Smooth muscle cell of the brain vasculature (primary cell): ENCODE measurements around the gene IL1B.
"Not testable (repeated sequence)": the region's sequence is repeated elsewhere in the genome, so short reads cannot be mapped to it uniquely, and the experiment has no call there.

Source experiments
- DNase-seq: peaks from one replicate; pipeline ENCODE4 v3.0.0-alpha.2; 2012; ENCODE audit warnings: low read depth, low spot score

The IL1B gene

DNA sequence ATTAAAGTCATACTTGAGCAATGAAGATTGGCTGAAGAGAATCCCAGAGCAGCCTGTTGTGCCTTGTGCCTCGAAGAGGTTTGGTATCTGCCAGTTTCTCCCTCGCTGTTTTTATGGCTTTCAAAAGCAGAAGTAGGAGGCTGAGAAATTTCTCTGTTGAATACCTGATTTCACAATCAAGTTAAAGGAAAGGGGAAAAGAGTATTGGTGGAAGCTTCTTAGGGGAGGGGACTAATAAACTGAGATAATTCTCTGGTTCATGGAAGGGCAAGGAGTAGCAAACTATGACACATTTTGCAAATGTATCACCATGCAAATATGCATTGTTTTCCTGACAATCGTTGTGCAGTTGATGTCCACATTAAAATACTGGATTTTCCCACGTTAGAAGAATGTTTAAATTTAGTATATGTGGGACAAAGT lies at the start of gene IL1B:
Gene IL1B (minus strand): TSS at position 85 of the 423 bp plus-strand sequence. CDS start 550 bp downstream, outside the sequence.
- DNase-seq = no peak

DNA sequence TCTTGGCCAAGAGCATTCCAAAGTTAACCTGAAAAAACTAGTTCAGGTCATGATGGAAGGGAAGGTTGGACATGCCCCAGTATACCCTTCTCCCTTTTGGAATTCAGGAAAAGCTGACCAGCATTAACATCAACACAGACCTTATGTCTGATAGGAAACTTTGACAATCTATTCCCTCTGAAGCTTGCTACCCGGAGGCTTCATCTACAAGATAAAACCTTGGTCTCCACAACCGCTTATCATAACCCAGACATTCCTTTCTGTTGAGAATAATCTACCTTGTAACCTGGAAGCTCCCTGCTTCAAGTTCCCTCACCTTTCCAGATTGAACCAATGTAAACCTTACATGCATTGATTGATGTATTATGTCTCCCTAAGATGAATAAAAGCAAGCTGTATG lies 49.7 kb upstream of the IL1B start:
- DNase-seq = no peak

DNA sequence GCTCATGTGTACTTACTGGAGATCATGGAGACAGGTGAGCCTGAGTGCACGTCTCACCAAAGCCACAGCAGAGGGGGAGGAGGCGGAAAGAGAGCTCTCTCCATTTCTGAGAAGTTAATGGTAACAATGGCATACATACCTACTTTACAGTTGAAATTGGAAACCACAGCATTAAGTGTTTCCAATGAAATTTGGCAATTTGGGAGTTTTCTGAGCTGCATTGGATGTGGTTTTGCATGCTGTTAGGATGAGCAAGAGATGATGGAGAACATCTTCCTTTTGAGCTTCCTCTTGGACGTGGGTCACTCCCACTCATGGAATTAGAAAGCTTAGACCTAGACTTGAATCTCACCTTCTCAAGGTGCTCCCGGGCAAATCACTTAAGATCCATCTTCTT lies 48.9 kb upstream of the IL1B start:
- no peak for DNase-seq

DNA sequence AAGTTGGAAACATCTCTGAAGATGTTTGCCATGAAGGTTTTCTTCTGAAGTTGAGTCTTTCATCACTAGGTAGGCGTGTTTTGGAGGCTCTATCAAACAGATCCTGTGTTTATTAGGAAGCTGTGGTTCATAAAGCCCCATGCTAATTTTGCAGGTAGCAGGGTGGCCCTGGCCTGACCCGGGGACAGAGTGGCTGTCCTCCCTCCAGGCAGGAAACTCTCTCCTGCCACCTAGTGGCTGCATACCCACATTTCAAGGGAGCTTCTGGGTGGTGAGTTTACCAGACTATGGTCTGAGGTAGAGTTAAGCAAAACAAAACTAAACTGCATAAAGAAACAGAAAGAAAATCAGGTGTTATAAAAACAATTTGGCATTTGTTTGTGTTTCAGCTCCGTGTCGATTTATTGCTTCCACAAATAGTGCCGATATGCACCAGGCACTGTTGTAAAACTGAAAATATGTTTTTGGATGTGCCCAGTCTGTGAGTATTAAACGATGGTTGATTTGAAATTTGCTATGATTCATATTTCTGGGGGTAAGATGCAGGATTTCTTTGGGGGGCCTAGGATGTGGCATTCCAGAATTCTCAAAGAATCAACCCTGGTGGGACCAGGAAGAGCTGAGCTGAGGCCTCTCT lies 48.4 kb upstream of the IL1B start:
- DNase-seq = no peak

DNA sequence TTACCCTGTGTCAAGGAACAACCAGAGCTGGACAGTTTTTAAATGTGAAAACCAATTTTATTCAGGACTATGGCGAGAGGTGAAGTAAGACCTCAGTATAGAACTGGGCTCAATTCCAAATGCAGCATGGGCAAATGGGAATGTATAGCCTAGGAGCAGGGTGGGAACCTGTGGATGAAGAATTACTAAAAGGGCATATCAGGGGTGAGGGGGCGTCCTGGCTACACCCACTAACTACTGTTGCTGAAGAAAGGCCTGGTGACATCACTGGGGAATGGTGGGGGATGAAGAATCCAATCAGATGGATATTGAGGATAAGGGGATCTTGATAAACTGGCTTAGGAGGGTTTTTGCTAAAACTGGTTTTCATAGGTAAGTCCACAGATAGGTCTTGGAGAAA lies 47.1 kb upstream of the IL1B start:
- no peak for DNase-seq

DNA sequence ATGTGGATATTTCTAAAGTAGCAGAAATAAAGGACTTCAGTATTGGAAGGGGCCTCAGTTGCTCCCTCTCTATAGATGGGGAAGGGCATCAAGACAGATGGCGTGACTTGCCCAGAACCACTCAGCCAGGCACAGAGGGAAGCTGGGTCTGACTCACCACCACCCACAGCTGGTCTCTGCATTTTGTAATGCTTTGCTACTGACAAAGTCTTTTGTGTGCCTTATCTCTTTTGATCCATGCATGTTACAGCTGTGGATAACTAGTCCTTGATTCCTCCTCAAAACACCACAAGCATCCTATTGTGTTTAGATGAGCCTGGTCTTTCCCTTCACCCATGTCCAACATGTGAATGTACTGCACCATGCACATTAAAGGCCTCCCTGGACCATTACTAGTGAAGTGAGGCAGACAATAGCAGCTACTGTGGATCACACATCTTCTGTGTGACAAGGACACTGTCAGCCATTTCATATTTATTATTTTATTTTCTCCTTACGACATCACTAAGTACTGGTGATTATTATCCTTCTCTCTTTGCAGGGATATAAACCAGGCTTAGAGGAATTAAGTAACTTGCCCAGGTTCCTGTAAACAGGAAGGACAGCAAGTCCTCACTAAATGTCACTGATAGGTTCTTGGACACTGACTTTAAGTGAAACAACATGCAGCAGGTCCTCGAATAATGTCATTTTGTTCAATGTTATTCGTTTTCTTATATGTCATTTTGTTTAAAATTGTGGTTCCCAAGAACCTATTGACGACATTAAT lies 44.8 kb upstream of the IL1B start:
- peak; percentile 32 for DNase-seq

DNA sequence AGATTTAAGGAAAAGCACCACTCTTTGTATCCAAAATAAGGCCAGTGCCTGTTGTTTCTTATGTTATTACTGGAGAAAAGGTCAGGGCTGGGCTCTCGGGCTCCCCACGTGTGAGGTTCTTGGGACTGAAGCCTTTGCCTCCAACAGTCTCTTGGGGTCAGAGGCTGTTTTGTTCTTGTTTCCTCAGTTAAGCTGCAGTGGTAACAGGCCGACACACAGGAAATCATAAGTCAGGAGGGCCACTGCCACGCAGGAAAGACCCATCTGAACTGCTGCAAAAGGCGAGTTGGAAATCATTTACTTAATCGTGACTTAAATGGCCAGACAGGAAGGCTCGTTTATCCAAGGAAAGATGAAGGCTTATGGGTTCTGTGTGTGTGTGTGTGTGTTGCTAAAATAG lies 44.1 kb upstream of the IL1B start:
- DNase-seq = no peak

DNA sequence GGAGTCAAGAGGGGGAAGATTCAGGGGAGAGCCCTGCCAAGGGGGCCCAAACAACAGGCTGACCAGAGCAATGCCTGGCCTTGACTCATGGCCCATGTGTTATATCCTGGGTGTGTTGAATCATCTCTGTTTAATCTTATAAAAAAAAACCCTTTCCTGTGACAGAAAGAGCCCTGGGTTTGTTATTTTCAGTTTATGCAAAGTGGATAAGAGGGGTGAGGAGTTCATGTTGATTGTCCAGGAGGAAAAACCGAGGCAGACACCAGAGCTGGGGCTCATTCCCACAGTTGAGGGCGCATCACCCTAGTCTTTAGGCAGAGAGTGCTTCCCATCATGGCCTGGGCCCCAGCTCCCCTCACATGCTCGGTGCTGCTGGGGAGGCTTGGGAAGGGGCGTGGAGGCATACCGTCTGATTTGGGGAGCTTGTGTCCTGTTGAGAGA lies 43.5 kb upstream of the IL1B start:
- no peak for DNase-seq

DNA sequence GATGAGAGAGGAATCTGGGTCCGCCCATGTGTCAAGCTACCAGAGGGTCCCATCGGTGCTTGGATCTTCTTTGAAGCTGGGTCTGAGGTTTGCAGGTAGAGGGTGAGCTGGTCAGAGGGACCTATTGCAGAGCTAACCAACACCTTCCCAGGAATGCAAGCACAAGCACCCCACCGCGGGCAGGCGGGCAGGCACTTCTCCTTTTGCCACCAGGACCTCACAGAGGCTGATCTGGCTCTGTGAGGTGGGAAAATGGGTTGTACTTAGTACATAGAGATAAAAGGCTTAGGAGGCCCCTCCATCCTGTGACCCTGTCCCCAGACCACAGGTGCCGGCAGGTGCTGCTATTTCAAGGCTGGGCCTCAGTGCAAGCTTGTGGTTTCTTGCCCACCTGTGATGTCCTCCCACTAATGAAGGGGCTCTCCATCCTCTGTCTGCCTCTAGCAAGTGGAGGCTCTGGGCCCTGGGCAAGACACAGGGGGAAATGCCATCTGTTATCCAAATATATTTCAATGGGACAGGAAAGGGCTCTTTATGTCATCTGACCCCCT lies 43.0 kb upstream of the IL1B start:
- no peak for DNase-seq

DNA sequence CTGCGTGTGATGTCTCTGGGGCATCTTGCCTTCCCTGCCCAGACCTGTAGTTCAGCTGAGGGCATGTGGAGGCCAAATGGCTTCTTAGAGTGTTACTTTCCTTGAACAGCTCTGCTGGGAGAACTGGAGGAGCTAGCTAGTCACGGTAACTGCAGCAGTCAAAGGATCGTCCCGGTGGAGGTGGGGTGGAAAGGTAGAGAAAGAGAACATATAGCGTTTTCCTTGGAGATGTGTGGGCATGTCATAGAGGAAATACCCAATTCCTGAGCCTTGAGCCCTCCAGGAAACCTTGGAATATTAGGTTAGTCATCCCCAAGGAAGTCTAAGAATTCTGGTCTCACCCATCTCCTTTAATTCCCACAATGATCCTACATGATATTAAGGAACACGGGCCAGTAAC lies 40.8 kb upstream of the IL1B start:
- DNase-seq = no peak

DNA sequence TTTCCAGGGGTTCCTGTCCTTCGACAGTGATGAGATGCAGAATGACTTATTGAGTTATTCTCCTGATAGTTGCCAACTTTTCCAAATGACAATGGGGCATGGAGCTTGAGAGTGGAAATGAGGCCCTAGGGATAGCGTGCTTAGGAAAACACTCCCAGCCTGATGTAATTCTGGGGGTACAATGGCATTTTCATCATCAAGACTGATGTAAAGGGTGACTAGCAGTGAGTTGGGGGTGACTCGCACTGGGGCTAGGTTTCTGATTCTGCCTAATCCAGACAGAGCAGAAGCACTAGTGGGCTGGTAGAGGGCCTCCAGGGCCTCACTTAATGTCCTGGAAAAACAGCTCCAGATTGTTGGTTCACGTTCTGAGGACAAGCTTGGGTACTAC lies 40.4 kb upstream of the IL1B start:
- DNase-seq = no peak

DNA sequence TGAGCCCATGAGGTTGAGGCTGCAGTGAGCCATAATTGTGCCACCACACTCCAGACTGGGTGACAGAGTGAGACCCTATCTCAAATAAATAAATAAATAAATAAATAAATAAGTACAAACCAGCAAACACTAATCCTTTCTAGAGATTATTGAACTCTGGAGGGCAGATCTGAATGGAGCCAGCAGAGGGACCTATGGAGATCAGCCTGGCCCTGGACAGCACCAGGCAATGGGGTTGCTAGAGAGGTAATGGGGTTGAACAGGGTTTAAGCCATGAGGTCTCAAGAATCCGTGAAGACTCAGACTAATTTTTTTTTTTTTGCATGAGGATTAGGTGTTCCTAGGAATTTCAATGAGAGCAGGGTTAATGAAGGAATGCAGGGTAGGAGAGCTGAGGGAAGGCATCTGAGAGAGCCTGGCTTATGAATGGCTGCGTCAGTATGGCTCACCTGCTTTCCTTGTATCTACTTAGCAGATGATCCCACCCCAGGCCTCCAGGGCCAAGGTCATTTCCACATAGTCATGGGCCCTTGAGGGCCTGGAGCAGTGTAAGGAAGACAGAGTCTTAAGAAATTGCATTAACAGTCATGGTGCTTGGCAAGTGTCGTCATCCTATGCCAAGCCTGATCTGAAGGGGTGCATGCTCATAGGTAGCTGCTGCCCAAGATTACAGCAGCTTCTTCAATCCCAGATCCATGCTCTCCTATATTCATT lies 39.8 kb upstream of the IL1B start:
- no peak for DNase-seq

DNA sequence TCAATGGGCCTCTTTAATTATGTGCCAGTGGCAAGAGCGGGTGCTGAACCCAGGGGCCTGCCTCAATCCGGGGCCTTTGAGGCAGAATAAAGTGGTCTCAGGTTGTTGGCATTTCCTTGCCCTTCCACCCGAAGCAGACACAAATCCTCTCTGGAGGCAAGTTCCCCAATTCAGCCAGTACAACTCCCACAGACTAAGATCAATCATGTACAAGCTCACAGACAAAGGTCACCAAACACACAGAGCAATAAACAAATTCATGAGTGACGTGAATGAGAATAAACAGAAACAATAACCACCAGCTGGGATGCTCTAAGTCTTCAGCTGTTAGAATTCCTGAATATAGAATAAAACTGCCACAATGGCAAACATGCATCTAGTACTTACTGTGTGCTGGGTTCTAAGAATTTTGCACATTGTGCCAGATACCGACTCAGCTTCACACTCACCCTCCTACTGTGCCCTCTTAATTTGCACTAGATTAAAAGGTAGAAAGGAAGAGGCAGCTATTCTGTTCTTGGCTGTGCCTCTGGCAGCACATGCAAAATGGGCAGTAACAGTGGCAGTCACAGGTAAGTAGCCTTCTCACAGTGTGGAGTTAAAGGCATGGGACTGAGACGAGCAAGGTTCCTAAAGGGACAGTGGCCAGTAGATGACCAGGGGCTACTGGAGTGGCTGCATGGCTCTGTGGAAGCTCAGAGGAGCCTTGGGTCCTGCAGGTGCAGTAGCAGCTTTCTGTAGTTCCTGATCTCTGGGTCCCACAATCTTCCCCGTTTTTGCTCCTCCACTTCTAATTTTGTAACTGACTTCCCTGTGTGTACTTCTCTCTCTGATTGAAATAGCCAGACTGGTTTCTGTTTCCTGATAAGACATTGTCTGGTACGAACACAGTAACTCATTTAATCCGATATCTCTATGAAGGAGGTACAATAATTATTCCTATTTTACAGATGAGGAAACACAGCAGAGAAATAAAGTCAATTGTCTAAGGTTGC lies 34.6 kb upstream of the IL1B start:
- DNase-seq = no peak

DNA sequence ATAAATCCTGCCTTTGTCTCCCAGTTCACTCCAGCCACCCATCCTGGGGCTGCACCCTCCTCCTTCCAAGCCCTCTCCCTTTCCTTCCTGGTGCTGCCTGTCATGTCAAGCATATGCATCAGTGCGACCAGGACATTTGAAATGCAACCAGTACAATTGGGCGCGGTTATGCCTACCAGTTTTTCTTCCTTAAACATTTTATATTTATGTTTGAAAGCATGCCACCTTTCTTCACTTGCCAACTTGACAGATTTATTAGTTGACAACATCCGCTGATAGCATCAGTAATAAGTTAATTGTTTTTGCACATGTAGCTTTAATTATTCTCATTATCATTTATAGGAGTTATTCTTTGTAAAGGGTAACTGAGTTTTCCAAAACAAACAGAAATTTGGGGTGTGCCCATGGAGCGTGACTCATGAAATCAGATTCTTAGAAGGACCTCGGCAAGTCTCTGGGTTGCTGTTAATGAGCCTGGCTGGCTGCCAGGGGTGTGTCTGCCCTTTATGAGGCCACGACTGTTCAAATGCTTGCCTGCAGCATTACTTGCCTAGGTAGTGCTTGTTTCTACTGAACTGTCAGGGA lies 32.8 kb upstream of the IL1B start:
- no peak for DNase-seq

DNA sequence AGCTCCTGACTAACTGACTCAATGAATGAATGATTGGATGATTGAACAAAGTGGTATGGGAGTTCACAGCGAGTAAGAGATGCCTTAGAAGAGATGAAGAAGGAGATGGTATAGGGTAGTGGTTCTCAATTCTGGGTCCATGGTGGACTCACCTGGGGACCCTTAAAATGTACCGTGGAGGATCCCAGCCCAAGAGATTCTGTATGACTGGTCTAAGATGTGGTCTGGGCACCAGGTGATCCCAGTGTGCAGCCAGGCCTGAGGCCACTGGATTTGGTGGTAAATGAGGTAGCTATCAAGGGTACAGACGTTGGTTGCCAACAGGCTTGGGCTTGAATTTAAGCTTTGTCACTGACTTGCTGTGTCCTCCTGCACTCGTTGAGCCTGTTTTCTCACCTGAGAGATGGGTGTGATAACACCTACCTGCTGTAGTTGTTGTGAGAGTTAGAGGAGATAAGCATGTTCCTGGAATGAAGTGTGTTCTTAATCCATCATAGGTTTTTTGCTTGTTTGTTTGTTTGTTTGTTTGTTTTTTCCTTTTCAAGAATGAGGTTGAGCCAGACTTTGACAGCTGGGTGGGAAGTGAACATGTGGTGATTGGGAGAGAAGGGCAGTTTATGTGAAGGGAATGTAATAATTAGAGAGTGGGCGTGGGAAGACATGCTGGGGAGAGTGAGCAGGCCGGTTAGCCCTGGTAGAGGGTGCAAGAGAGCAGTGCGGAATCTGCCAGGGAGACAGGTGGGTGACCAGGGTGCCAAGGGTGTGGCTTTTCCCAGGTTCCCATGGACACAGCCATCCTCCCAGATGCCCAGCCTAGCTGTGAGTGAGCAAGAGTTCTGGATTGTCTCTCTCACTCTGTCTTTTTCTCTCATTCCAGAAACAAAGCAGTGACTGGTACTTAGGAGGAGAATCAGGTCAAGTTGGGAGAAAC lies 31.4 kb upstream of the IL1B start:
- no peak for DNase-seq

DNA sequence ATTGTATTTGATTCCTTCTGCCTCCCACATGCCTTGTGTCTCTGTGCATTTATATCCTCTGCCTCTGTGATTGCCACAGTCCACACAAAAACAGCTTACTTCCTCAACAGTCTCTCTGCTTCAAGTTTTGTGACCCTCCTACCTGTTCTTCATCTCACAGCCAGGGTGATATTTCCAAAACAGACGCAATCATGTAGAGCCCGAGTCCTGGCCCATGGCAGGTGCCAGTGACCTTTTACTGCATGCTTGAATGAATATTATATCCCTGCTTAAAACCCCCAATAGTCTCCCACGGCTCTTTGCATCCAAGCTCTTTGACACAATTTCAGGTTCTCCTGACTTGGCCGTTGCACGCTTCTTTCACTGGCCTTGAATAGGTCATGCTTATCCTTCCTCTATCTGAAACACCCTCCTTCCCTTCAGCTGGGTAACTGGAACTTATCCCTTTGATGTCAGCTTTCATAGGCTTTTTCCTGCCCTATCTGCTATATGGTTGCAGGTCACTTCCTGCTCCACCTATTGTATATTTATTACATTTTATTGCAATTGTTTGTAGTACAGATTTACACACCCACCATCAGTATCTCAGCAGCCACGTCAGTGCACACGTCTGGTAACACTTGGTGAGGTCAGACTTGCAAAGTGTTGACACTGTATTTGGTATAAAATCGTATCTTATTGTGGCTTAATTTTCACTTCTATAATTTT lies 29.7 kb upstream of the IL1B start:
- DNase-seq = no peak

DNA sequence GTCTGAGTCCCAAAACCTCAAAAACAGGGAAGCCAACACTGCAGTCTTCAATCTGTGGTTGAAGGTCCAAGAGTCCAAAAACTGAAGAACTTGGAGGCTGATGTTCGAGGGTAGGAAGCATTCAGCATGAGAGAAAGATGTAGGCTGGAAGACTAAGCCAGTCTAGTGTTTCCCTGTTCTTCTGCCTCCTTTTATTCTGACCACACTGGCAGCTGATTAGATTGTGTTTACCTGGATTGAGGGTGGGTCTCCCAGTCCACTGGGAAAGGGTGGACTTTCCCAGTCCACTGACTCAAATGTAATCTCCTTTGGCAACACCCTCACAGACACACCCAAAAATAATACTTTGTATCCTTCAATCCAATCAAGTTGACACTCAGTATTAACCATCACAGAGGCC lies 27.5 kb upstream of the IL1B start:
- DNase-seq = no peak

DNA sequence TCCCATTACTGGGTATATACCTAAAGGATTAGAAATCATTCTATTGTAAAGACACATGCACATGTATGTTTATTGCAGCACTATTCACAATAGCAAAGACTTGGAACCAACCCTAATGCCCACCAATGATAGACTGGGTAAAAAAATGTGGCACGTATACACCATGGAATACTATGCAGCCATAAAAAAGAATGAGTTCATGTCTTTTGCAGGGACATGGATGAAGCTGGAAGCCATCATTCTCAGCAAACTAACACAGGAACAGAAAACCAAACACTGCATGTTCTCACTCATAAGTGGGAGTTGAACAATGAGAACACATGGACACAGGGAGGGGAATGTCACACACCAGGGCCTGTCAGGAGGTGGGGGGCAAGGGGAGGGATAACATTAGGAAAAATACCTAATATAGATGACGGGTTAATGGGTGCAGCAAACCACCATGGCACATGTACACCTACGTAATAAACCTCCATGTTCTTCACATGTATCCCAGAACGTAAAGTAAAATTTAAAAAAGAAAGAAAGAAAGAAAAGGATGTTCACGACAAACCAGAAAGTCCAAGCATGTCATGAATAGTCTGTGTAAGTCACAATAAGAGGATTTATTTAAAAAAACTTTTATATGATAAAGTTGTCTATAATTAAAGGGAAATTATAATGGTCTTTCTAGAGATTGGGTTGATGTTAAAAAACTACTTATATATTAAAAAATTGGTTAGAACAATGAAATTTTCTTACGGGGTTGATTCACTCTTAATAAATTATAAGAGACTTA lies 23.0 kb upstream of the IL1B start:
- DNase-seq = not testable (repeated sequence)
